Measurements from ENCODE around the gene SENP1.

- TF ChIP-seq POLR2A (IDR thresholded peaks at IDR 0.05) (no peak), CTCF (IDR thresholded peaks at IDR 0.05) (no peak)
Measured at GRCh38 chr12:48019639-48020265, 86.1 kb downstream of the SENP1 start.

Measured in heart left ventricle (tissue), 13 donors.